Measurements from ENCODE around the gene DSG1. TPM values are rescaled to one million over a fixed set of nuclear protein-coding genes. Genes with fewer than 3 reads are reported as not detected.
"Not testable (repeated sequence)": the region's sequence is repeated elsewhere in the genome, so short reads cannot be mapped to it uniquely, and the experiment has no call there.

The DSG1 gene
- total RNA-seq, 1 experiment from 2014 or later, result not detected

- peaks cover 19% of the 10 kb centered on the region for H3K9me3 Mint-ChIP-seq (ENCODE audit: unreplicated experiment)
Observed at GRCh38 chr18:31281437-31281836, 36.5 kb upstream of the DSG1 start.

GRCh38 chr18:31289446-31289845 is 28.5 kb upstream of the DSG1 start:
- H3K36me3 Mint-ChIP-seq (ENCODE audit: insufficient read depth, unreplicated experiment); POLR2A ChIA-PET; H3K36me3 ChIP-seq (ENCODE audit: control insufficient read depth, insufficient read depth, low read length); H3K4me1 Mint-ChIP-seq (ENCODE audit: low read depth, unreplicated experiment); intact Hi-C loops (cut with micrococcal nuclease; ENCODE audit: unreplicated experiment); H3K27me3 ChIP-seq (replicated peaks; ENCODE audit: control insufficient read depth, insufficient read depth, low read length); DNase-seq; H3K4me1 ChIP-seq; H3K9me3 ChIP-seq; H3K27me3 Mint-ChIP-seq (ENCODE audit: insufficient read depth, unreplicated experiment); BruUV-seq (replicated peaks); H3K4me3 Mint-ChIP-seq (ENCODE audit: unreplicated experiment); H3K4me3 ChIP-seq (ENCODE audit: low read depth, low read length); H3K27ac Mint-ChIP-seq (ENCODE audit: unreplicated experiment); CTCF ChIA-PET: not testable (repeated sequence)
- peaks cover 56% of the 10 kb centered on the region for H3K9me3 Mint-ChIP-seq (ENCODE audit: unreplicated experiment)

More at GRCh38 chr18:31281437-31281836, 36.5 kb upstream of the DSG1 start:
- intact Hi-C loops (cut with micrococcal nuclease; ENCODE audit: unreplicated experiment), result no loop called here
- DNase-seq, result no peak
- H3K4me1 Mint-ChIP-seq (ENCODE audit: low read depth, unreplicated experiment), result no peaks in the 10 kb centered on the region
- H3K27ac Mint-ChIP-seq (ENCODE audit: unreplicated experiment), result no peak overlapping the region
- H3K27me3 Mint-ChIP-seq (ENCODE audit: insufficient read depth, unreplicated experiment), result no peaks in the 10 kb centered on the region
- TF ChIP-seq CTCF (IDR thresholded peaks at IDR 0.05; ENCODE audit: insufficient read depth in 1 of 2, low read depth in 1 of 2, low read length in 1 of 2, severe bottlenecking in 1 of 2, unreplicated experiment in 1 of 2), result no peak
- Histone ChIP-seq H3K4me1 (0 out of 2 replicates have a peak, but pooled peaks cover 4% of the 10 kb centered on the region), H3K27me3 (replicated peaks; ENCODE audit: control insufficient read depth, insufficient read depth, low read length) (no peaks in the 10 kb centered on the region), H3K4me3 (ENCODE audit: low read depth, low read length) (no peak overlapping the region), H3K9me3 (no peaks in the 10 kb centered on the region), H3K36me3 (ENCODE audit: control insufficient read depth, insufficient read depth, low read length) (no peaks in the 10 kb centered on the region)
- BruUV-seq (replicated peaks), result no TSS peak
- ChIA-PET POLR2A (no interaction called here), CTCF (no interaction called here)
- no peak overlapping the region for H3K4me3 Mint-ChIP-seq (ENCODE audit: unreplicated experiment)
- no peaks in the 10 kb centered on the region for H3K36me3 Mint-ChIP-seq (ENCODE audit: insufficient read depth, unreplicated experiment)

GRCh38 chr18:31291688-31292087 is 26.3 kb upstream of the DSG1 start:
- H3K36me3 Mint-ChIP-seq (ENCODE audit: insufficient read depth, unreplicated experiment), result no peaks in the 10 kb centered on the region
- Histone ChIP-seq H3K36me3 (ENCODE audit: control insufficient read depth, insufficient read depth, low read length) (no peaks in the 10 kb centered on the region), H3K4me1 (no peaks in the 10 kb centered on the region), H3K4me3 (ENCODE audit: low read depth, low read length) (no peak overlapping the region), H3K27me3 (replicated peaks; ENCODE audit: control insufficient read depth, insufficient read depth, low read length) (no peaks in the 10 kb centered on the region), H3K9me3 (no peaks in the 10 kb centered on the region)
- BruUV-seq (replicated peaks), result no TSS peak
- no peak for TF ChIP-seq CTCF (IDR thresholded peaks at IDR 0.05; ENCODE audit: insufficient read depth in 1 of 2, low read depth in 1 of 2, low read length in 1 of 2, severe bottlenecking in 1 of 2, unreplicated experiment in 1 of 2)
- H3K27ac Mint-ChIP-seq (ENCODE audit: unreplicated experiment), result no peak overlapping the region
- ChIA-PET POLR2A (no interaction called here), CTCF (no interaction called here)
- H3K4me1 Mint-ChIP-seq (ENCODE audit: low read depth, unreplicated experiment), result no peaks in the 10 kb centered on the region
- intact Hi-C loops (cut with micrococcal nuclease; ENCODE audit: unreplicated experiment), result no loop called here
- H3K9me3 Mint-ChIP-seq (ENCODE audit: unreplicated experiment), result peaks cover 34% of the 10 kb centered on the region
- no peaks in the 10 kb centered on the region for H3K27me3 Mint-ChIP-seq (ENCODE audit: insufficient read depth, unreplicated experiment)
- no peak overlapping the region for H3K4me3 Mint-ChIP-seq (ENCODE audit: unreplicated experiment)
- no peak for DNase-seq

GRCh38 chr18:31294199-31294747 is 23.7 kb upstream of the DSG1 start:
- TF ChIP-seq CTCF (IDR thresholded peaks at IDR 0.05; ENCODE audit: insufficient read depth in 1 of 2, low read depth in 1 of 2, low read length in 1 of 2, severe bottlenecking in 1 of 2, unreplicated experiment in 1 of 2), result no peak
- DNase-seq, result peak in 1 of 2 experiments; percentile 33
- no peaks in the 10 kb centered on the region for H3K4me1 ChIP-seq
- H3K9me3 ChIP-seq, result no peaks in the 10 kb centered on the region
- Mint-ChIP-seq H3K36me3 (ENCODE audit: insufficient read depth, unreplicated experiment) (no peaks in the 10 kb centered on the region), H3K27ac (ENCODE audit: unreplicated experiment) (no peak overlapping the region), H3K4me3 (ENCODE audit: unreplicated experiment) (no peak overlapping the region), H3K9me3 (ENCODE audit: unreplicated experiment) (peaks cover 17% of the 10 kb centered on the region), H3K27me3 (ENCODE audit: insufficient read depth, unreplicated experiment) (no peaks in the 10 kb centered on the region), H3K4me1 (ENCODE audit: low read depth, unreplicated experiment) (no peaks in the 10 kb centered on the region)
- ChIA-PET CTCF (no interaction called here), POLR2A (no interaction called here)
- intact Hi-C loops (cut with micrococcal nuclease; ENCODE audit: unreplicated experiment), result no loop called here
- H3K27me3 ChIP-seq (replicated peaks; ENCODE audit: control insufficient read depth, insufficient read depth, low read length), result no peaks in the 10 kb centered on the region
- no peak overlapping the region for H3K4me3 ChIP-seq (ENCODE audit: low read depth, low read length)
- no TSS peak for BruUV-seq (replicated peaks)
- no peaks in the 10 kb centered on the region for H3K36me3 ChIP-seq (ENCODE audit: control insufficient read depth, insufficient read depth, low read length)

All from Caco-2 (cell line).